Measurements from ENCODE around the gene DBH. TPM values are rescaled to one million over a fixed set of nuclear protein-coding genes. Genes with fewer than 3 reads are reported as not detected.
"Not testable (repeated sequence)": the region's sequence is repeated elsewhere in the genome, so short reads cannot be mapped to it uniquely, and the experiment has no call there.

DBH gene
- total RNA-seq, 4 donors from 2014 or later: not detected

GRCh38 chr9:133673258-133673655, 37.1 kb downstream of the DBH start:
- 67 to 91% methylated on average over 5 to 9 of the region's 9 CpGs for WGBS, 2 donors
- no peak for DNase-seq
- Histone ChIP-seq H3K27ac (no peak overlapping the region), H3K36me3 (no peaks in the 10 kb centered on the region), H3K27me3 (no peaks in the 10 kb centered on the region), H3K4me1 (no peaks in the 10 kb centered on the region), H3K4me3 (no peak overlapping the region), H3K9me3 (no peaks in the 10 kb centered on the region)
- no peak for TF ChIP-seq POLR2A (IDR thresholded peaks at IDR 0.05)
- TF ChIP-seq CTCF (IDR thresholded peaks at IDR 0.05): no peak
- intact Hi-C loops (cut with DNase I): no loop called here

GRCh38 chr9:133674091-133674490, 37.9 kb downstream of the DBH start:
- Histone ChIP-seq H3K36me3 (no peaks in the 10 kb centered on the region), H3K4me1 (no peaks in the 10 kb centered on the region), H3K27ac (no peak overlapping the region), H3K9me3 (no peaks in the 10 kb centered on the region), H3K27me3 (no peaks in the 10 kb centered on the region), H3K4me3 (no peak overlapping the region)
- intact Hi-C loops (cut with DNase I): no loop called here
- DNase-seq: no peak
- TF ChIP-seq CTCF (IDR thresholded peaks at IDR 0.05) (no peak), POLR2A (IDR thresholded peaks at IDR 0.05) (no peak)
- WGBS, 2 donors: 87% methylated on average over 3 to 13 of the region's 14 CpGs

GRCh38 chr9:133675796-133676195, 39.6 kb downstream of the DBH start:
- H3K27me3 ChIP-seq; H3K36me3 ChIP-seq; H3K4me1 ChIP-seq; intact Hi-C loops (cut with DNase I); DNase-seq; H3K9me3 ChIP-seq; H3K4me3 ChIP-seq; H3K27ac ChIP-seq: not testable (repeated sequence)
- 83 to 93% methylated on average over 3 of the region's 3 CpGs for WGBS, 2 donors

GRCh38 chr9:133676450-133676849, 40.3 kb downstream of the DBH start:
- WGBS, 2 donors: 74 to 77% methylated on average over 10 of the region's 10 CpGs
- Histone ChIP-seq H3K27ac (no peak overlapping the region), H3K36me3 (no peaks in the 10 kb centered on the region), H3K4me1 (no peaks in the 10 kb centered on the region), H3K4me3 (no peak overlapping the region), H3K9me3 (no peaks in the 10 kb centered on the region), H3K27me3 (no peaks in the 10 kb centered on the region)
- intact Hi-C loops (cut with DNase I): no loop called here
- TF ChIP-seq POLR2A (IDR thresholded peaks at IDR 0.05): no peak
- TF ChIP-seq CTCF (IDR thresholded peaks at IDR 0.05): no peak
- no peak for DNase-seq

- no peak overlapping the region for H3K4me3 ChIP-seq
- H3K9me3 ChIP-seq: no peaks in the 10 kb centered on the region
- peak overlapping the region; percentile 3 to 44 (median 38) for H3K27ac ChIP-seq
- no peaks in the 10 kb centered on the region for H3K36me3 ChIP-seq
- 82 to 85% methylated on average over 7 to 9 of the region's 17 CpGs for WGBS, 2 donors
- intact Hi-C loops (cut with DNase I): no loop called here
- no peak for DNase-seq
- no peaks in the 10 kb centered on the region for H3K4me1 ChIP-seq
- TF ChIP-seq CTCF (IDR thresholded peaks at IDR 0.05) (no peak), POLR2A (IDR thresholded peaks at IDR 0.05) (no peak)
- H3K27me3 ChIP-seq: no peaks in the 10 kb centered on the region
Observed at GRCh38 chr9:133677126-133678010, 41.2 kb downstream of the DBH start.

Measured in esophagus squamous epithelium (tissue), 5 donors.